Right cardiac atrium (tissue), 5 donors: ENCODE results near the gene CD180. TPM values are rescaled to one million over a fixed set of nuclear protein-coding genes. Genes with fewer than 3 reads are reported as not detected.
A peak's percentile ranks its signal among the peaks of the same experiment; 100 is the strongest.

Source experiments
- ATAC-seq, 2 donors: fragments of 200-7000 bp; cut with Tn5 transposase; one replicate each; pipeline versions ENCODE4 v1.8.0 to v1.9.1; 2020; ENCODE audit warnings: moderate library complexity in 2 of 2, mild to moderate bottlenecking in 1 of 2
- DNase-seq, 3 donors: peaks; one replicate each; pipeline ENCODE4 v3.0.0-alpha.2; 2020
- H3K27ac ChIP-seq: one replicate; pipeline ENCODE4 v1.5.1; 2013; ENCODE audit warnings: mild to moderate bottlenecking, low read length, control low read depth, moderate library complexity
- H3K27me3 ChIP-seq: one replicate; pipeline ENCODE4 v1.6.1; 2013; ENCODE audit not compliant: control insufficient read depth, insufficient read depth
- H3K4me1 ChIP-seq: one replicate; pipeline ENCODE4 v1.6.1; 2013; ENCODE audit warnings: low read length; ENCODE audit not compliant: control insufficient read depth, insufficient read depth
- H3K4me3 ChIP-seq: one replicate; pipeline ENCODE4 v1.5.1; 2013; ENCODE audit warnings: low read length, control low read depth
- H3K9me3 ChIP-seq: one replicate; pipeline ENCODE4 v1.6.1; 2013; ENCODE audit warnings: low read length; ENCODE audit not compliant: control insufficient read depth
- WGBS: extraction: QIAGEN DNeasy Blood & Tissue Kit; methylation state at CpG from one replicate; pipeline ENCODE4 v1.1.7; 2013; 5-methylcytosine and 5-hydroxymethylcytosine counted together
- intact Hi-C, 4 donors: fragments of 100-400 bp; cut with DNase I; formaldehyde crosslinking; loops; one replicate each; pipeline versions ENCODE4 v1.11.0 to v1.14.0; 2022 to 2023
- polyA plus RNA-seq: library from polyadenylated mRNA; stranded (reverse); fragments of 200-250 nt; gene quantifications from one replicate; pipeline ENCODE4 v1.2.3, GENCODE V29; 2013
- total RNA-seq, 4 donors: library from RNA; stranded (reverse); fragmentation: NEBNext Ultra II Directional; extraction: Animal tissue kit (Norgen Biotek cat#: 25700); gene quantifications; one replicate each; pipeline ENCODE4 v1.2.1, GENCODE V29; 2021
- donor health status: healthy with polysubstance abuse.
- donor health status: DM: no; HTN: yes; CAD: no.
- donor health status: DM: no; HTN: no; CAD: no.
- donor health status: DM: no; HTN: yes; CAD: no; lungs with severe emphysema.
- donor health status: DM: yes; HTN: yes; CAD: no.

Gene CD180
- total and polyA plus RNA-seq, 5 donors, result 0.11 to 1.4 (median 0.50) TPM

- DNase-seq, result peak in 1 of 3 donors; percentile 64
- no peak overlapping the region for H3K4me3 ChIP-seq
- intact Hi-C loops, result loop anchor here in 2 of 4 donors (2.0 to 10.0 kb wide), 3 partner anchors 48 to 342 kb away; no protein-coding TSS in a partner anchor
- H3K27me3 ChIP-seq, result no peaks in the 10 kb centered on the region
- no peaks in the 10 kb centered on the region for H3K9me3 ChIP-seq
- no peak for ATAC-seq
- no peak overlapping the region for H3K27ac ChIP-seq
- WGBS, result 70% methylated on average over 5 of the region's 5 CpGs
- no peaks in the 10 kb centered on the region for H3K4me1 ChIP-seq
These were observed 39.5 kb downstream of the CD180 start for GRCh38 chr5:67156976-67157583.

- ATAC-seq (peak; percentile 64 to 79), DNase-seq (no peak)
- intact Hi-C loops, result loop anchor here in 2 of 4 donors (10.0 kb wide), 2 partner anchors 50 to 340 kb away; no protein-coding TSS in a partner anchor
- WGBS, result 52% methylated on average over 5 of the region's 5 CpGs
- no peaks in the 10 kb centered on the region for H3K4me1 ChIP-seq
- H3K27me3 ChIP-seq, result no peaks in the 10 kb centered on the region
- H3K4me3 ChIP-seq, result no peak overlapping the region
- H3K9me3 ChIP-seq, result no peaks in the 10 kb centered on the region
- peak overlapping the region; percentile 79 for H3K27ac ChIP-seq
These were observed 41.9 kb downstream of the CD180 start for GRCh38 chr5:67154556-67155206.

- H3K4me1 ChIP-seq, result no peaks in the 10 kb centered on the region
- H3K27ac ChIP-seq, result no peak overlapping the region
- H3K4me3 ChIP-seq, result no peak overlapping the region
- whole genome bisulfite sequencing, result 88% methylated on average over 2 of the region's 2 CpGs
- ATAC-seq, result no peak
- no peaks in the 10 kb centered on the region for H3K9me3 ChIP-seq
- intact Hi-C loops, result loop anchor here in 2 of 4 donors (10.0 kb wide), 2 partner anchors 52 to 338 kb away; no protein-coding TSS in a partner anchor
- H3K27me3 ChIP-seq, result no peaks in the 10 kb centered on the region
- no peak for DNase-seq
These were observed 43.3 kb downstream of the CD180 start for GRCh38 chr5:67153292-67153691.

GRCh38 chr5:67152400-67152799, 44.2 kb downstream of the CD180 start:
- Histone ChIP-seq H3K4me3 (no peak overlapping the region), H3K27ac (no peak overlapping the region), H3K4me1 (no peaks in the 10 kb centered on the region), H3K27me3 (no peaks in the 10 kb centered on the region), H3K9me3 (no peaks in the 10 kb centered on the region)
- DNase-seq (no peak), ATAC-seq (no peak)
- intact Hi-C loops, result loop anchor here in 2 of 4 donors (10.0 kb wide), 2 partner anchors 52 to 338 kb away; no protein-coding TSS in a partner anchor
- 85% methylated on average over 6 of the region's 6 CpGs for WGBS

- DNase-seq (no peak), ATAC-seq (peak; percentile 36 to 53)
- 91% methylated on average over 1 of the region's 1 CpG for WGBS
These were observed 46.6 kb downstream of the CD180 start for GRCh38 chr5:67149951-67150523.

GRCh38 chr5:67149057-67149950, 47.3 kb downstream of the CD180 start:
- no peaks in the 10 kb centered on the region for H3K4me1 ChIP-seq
- no peak for DNase-seq
- 54% methylated on average over 14 of the region's 14 CpGs for WGBS
- intact Hi-C loops, result loop anchor here in 1 of 4 donors (5.0 kb wide), 1 partner anchor 147 kb away; no protein-coding TSS in a partner anchor
- no peaks in the 10 kb centered on the region for H3K27me3 ChIP-seq
- H3K4me3 ChIP-seq, result peak overlapping the region; percentile 27
- H3K9me3 ChIP-seq, result no peaks in the 10 kb centered on the region
- H3K27ac ChIP-seq, result no peak overlapping the region
- ATAC-seq, result peak in 1 of 2 donors; percentile 41

More at GRCh38 chr5:67149951-67150523, 46.6 kb downstream of the CD180 start:
- no peak overlapping the region for H3K27ac ChIP-seq
- no peaks in the 10 kb centered on the region for H3K4me1 ChIP-seq
- intact Hi-C loops, result loop anchor here in 2 of 4 donors (5.0 to 10.0 kb wide), 3 partner anchors 55 to 335 kb away; no protein-coding TSS in a partner anchor
- no peaks in the 10 kb centered on the region for H3K9me3 ChIP-seq
- no peak overlapping the region for H3K4me3 ChIP-seq
- H3K27me3 ChIP-seq, result no peaks in the 10 kb centered on the region

GRCh38 chr5:67147760-67148159, 48.8 kb downstream of the CD180 start:
- H3K27me3 ChIP-seq, result no peaks in the 10 kb centered on the region
- 94% methylated on average over 3 of the region's 3 CpGs for WGBS
- no peaks in the 10 kb centered on the region for H3K4me1 ChIP-seq
- intact Hi-C loops, result loop anchor here in 1 of 4 donors (5.0 kb wide), 1 partner anchor 145 kb away; no protein-coding TSS in a partner anchor
- no peak for ATAC-seq
- DNase-seq, result no peak
- H3K9me3 ChIP-seq, result no peaks in the 10 kb centered on the region
- no peak overlapping the region for H3K4me3 ChIP-seq
- H3K27ac ChIP-seq, result no peak overlapping the region

GRCh38 chr5:67146981-67147380, 49.6 kb downstream of the CD180 start:
- ATAC-seq, result no peak
- Histone ChIP-seq H3K27me3 (no peaks in the 10 kb centered on the region), H3K9me3 (no peaks in the 10 kb centered on the region), H3K27ac (no peak overlapping the region), H3K4me1 (no peaks in the 10 kb centered on the region), H3K4me3 (no peak overlapping the region)
- WGBS, result 89% methylated on average over 4 of the region's 4 CpGs
- no peak for DNase-seq
- intact Hi-C loops, result loop anchor here in 1 of 4 donors (5.0 kb wide), 1 partner anchor 145 kb away; no protein-coding TSS in a partner anchor

- no peak overlapping the region for H3K27ac ChIP-seq
- H3K4me1 ChIP-seq, result no peaks in the 10 kb centered on the region
- no peak overlapping the region for H3K4me3 ChIP-seq
- DNase-seq (no peak), ATAC-seq (no peak)
- WGBS, result 90% methylated on average over 1 of the region's 1 CpG
- H3K9me3 ChIP-seq, result no peaks in the 10 kb centered on the region
- H3K27me3 ChIP-seq, result no peaks in the 10 kb centered on the region
- intact Hi-C loops, result loop anchor here in 1 of 4 donors (5.0 kb wide), 1 partner anchor 144 kb away; no protein-coding TSS in a partner anchor
These were observed 50.0 kb downstream of the CD180 start for GRCh38 chr5:67146574-67146973.

GRCh38 chr5:67144183-67144639, 52.4 kb downstream of the CD180 start:
- H3K27ac ChIP-seq, result no peak overlapping the region
- intact Hi-C loops, result no loop called here
- no peak overlapping the region for H3K4me3 ChIP-seq
- no peaks in the 10 kb centered on the region for H3K9me3 ChIP-seq
- H3K4me1 ChIP-seq, result no peaks in the 10 kb centered on the region
- WGBS, result 92% methylated on average over 2 of the region's 2 CpGs
- DNase-seq, result no peak
- ATAC-seq, result no peak
- H3K27me3 ChIP-seq, result no peaks in the 10 kb centered on the region
